Ishikawa (cell line): ENCODE measurements around the gene MYEOV.
A peak's percentile ranks its signal among the peaks of the same experiment; 100 is the strongest.

Source experiments
- CEBPB ChIP-seq: IDR thresholded peaks from 2 replicates; pipeline ENCODE4 v1.6.1; 2012
- CREB1 ChIP-seq: IDR thresholded peaks from 2 replicates; pipeline ENCODE4 v1.6.1; 2012; ENCODE audit warnings: low read depth
- EGR1 ChIP-seq: IDR thresholded peaks from 2 replicates; pipeline ENCODE4 v1.6.1; 2012
- EP300 ChIP-seq: IDR thresholded peaks from 2 replicates; pipeline ENCODE4 v1.6.1; 2012; ENCODE audit warnings: borderline replicate concordance
- FOXM1 ChIP-seq: IDR thresholded peaks from 2 replicates; pipeline ENCODE4 v1.6.1; 2012; ENCODE audit warnings: low read depth, borderline replicate concordance
- MAX ChIP-seq: IDR thresholded peaks from 2 replicates; pipeline ENCODE4 v1.6.1; 2012
- NFIC ChIP-seq: IDR thresholded peaks from 2 replicates; pipeline ENCODE4 v1.6.1; 2012
- RAD21 ChIP-seq: IDR thresholded peaks from 2 replicates; pipeline ENCODE4 v1.6.1; 2012; ENCODE audit warnings: low read depth
- REST ChIP-seq: IDR thresholded peaks from 2 replicates; pipeline ENCODE4 v1.6.1; 2012; ENCODE audit warnings: low read depth, mild to moderate bottlenecking
- TAF1 ChIP-seq: IDR thresholded peaks from 2 replicates; pipeline ENCODE4 v1.6.1; 2012; ENCODE audit warnings: low read depth, mild to moderate bottlenecking
- TCF12 ChIP-seq: IDR thresholded peaks from 2 replicates; pipeline ENCODE4 v1.6.1; 2012; ENCODE audit warnings: low read depth
- TEAD4 ChIP-seq: IDR thresholded peaks from 2 replicates; pipeline ENCODE4 v1.6.1; 2012
- USF1 ChIP-seq: IDR thresholded peaks from 2 replicates; pipeline ENCODE4 v1.6.1; 2012
- YY1 ChIP-seq: IDR thresholded peaks from 2 replicates; pipeline ENCODE4 v1.6.1; 2012; ENCODE audit warnings: low read depth
- ZBTB7A ChIP-seq: IDR thresholded peaks from 2 replicates; pipeline ENCODE4 v1.6.1; 2012; ENCODE audit warnings: low read depth

Gene MYEOV

GRCh38 chr11:69298267-69299022 is 4.5 kb downstream of the MYEOV start:
- TF ChIP-seq EP300 (peak; percentile 100), REST (no peak), ZBTB7A (no peak; the same call in 1 of the 2 replicates), FOXM1 (peak; percentile 99), NFIC (peak; percentile 92), TCF12 (peak; percentile 99), RAD21 (peak; percentile 20; the same call in 1 of the 2 replicates), TEAD4 (peak; percentile 96), TAF1 (peak; percentile 49), CREB1 (no peak), EGR1 (0 out of 2 replicates have a peak, but pooled peaks have one; percentile 19), YY1 (no peak), USF1 (peak; percentile 30; the same call in 1 of the 2 replicates), CEBPB (peak; percentile 70), MAX (peak; percentile 88)

GRCh38 chr11:69299023-69299461 is 5.1 kb downstream of the MYEOV start:
- TF ChIP-seq CREB1 (no peak), CEBPB (no peak), TAF1 (no peak), TEAD4 (0 out of 2 replicates have a peak, but pooled peaks have one; percentile 26), EGR1 (no peak), EP300 (no peak), RAD21 (no peak), ZBTB7A (no peak; the same call in 1 of the 2 replicates)

GRCh38 chr11:69299572-69299971 is 5.6 kb downstream of the MYEOV start:
- TF ChIP-seq NFIC: no peak
- TF ChIP-seq RAD21: no peak
- no peak for TF ChIP-seq ZBTB7A
- TF ChIP-seq FOXM1: no peak
- TF ChIP-seq CEBPB: no peak
- TF ChIP-seq USF1: no peak
- TF ChIP-seq EP300: no peak
- TF ChIP-seq REST: no peak
- TF ChIP-seq YY1: no peak
- no peak for TF ChIP-seq TEAD4
- TF ChIP-seq EGR1: no peak
- TF ChIP-seq CREB1: no peak

- TF ChIP-seq EP300: peak; percentile 60; the same call in 1 of the 2 replicates
- TF ChIP-seq RAD21: no peak
- TF ChIP-seq MAX: peak; percentile 13; the same call in 1 of the 2 replicates
- no peak for TF ChIP-seq REST
Measured at GRCh38 chr11:69300120-69301060, 6.4 kb downstream of the MYEOV start.
